AG08395 (cell line): ENCODE results near the gene LIMCH1.
A peak's percentile ranks its signal among the peaks of the same experiment; 100 is the strongest.
"Not testable (repeated sequence)": the region's sequence is repeated elsewhere in the genome, so short reads cannot be mapped to it uniquely, and the experiment has no call there.

Experiments used
- DNase-seq: peaks from one replicate; pipeline ENCODE4 v3.0.0; 2012; ENCODE audit warnings: mixed read lengths, low spot score

LIMCH1 gene

GRCh38 chr4:41645728-41646390 lies 107.9 kb downstream of the LIMCH1 start:
- DNase-seq, result no peak

GRCh38 chr4:41646862-41647261 lies 108.9 kb downstream of the LIMCH1 start:
- DNase-seq, result no peak

- no peak for DNase-seq
These were observed 109.4 kb downstream of the LIMCH1 start for GRCh38 chr4:41647383-41647782.

- DNase-seq, result not testable (repeated sequence)
These were observed 113.2 kb downstream of the LIMCH1 start for GRCh38 chr4:41651150-41651549.

- no peak for DNase-seq
These were observed 115.0 kb downstream of the LIMCH1 start for GRCh38 chr4:41652971-41653370.

GRCh38 chr4:41653523-41653922 lies 115.6 kb downstream of the LIMCH1 start:
- no peak for DNase-seq

GRCh38 chr4:41655177-41655576 lies 117.2 kb downstream of the LIMCH1 start:
- peak; percentile 23 for DNase-seq

- DNase-seq, result no peak
These were observed 118.1 kb downstream of the LIMCH1 start for GRCh38 chr4:41656106-41656505.

- DNase-seq, result no peak
These were observed 118.9 kb downstream of the LIMCH1 start for GRCh38 chr4:41656572-41657520.

GRCh38 chr4:41657561-41657960 lies 119.6 kb downstream of the LIMCH1 start:
- DNase-seq, result no peak

GRCh38 chr4:41658163-41658562 lies 120.2 kb downstream of the LIMCH1 start:
- no peak for DNase-seq

- DNase-seq, result no peak
These were observed 122.4 kb downstream of the LIMCH1 start for GRCh38 chr4:41660352-41660751.

- peak; percentile 69 for DNase-seq
These were observed 123.6 kb downstream of the LIMCH1 start for GRCh38 chr4:41661442-41662076.

GRCh38 chr4:41665636-41666207 lies 127.8 kb downstream of the LIMCH1 start:
- no peak for DNase-seq

GRCh38 chr4:41668024-41668423 lies 130.1 kb downstream of the LIMCH1 start:
- DNase-seq, result no peak

GRCh38 chr4:41670530-41670929 lies 132.6 kb downstream of the LIMCH1 start:
- DNase-seq, result no peak

GRCh38 chr4:41670982-41671381 lies 133.0 kb downstream of the LIMCH1 start:
- DNase-seq, result no peak

- peak; percentile 20 for DNase-seq
These were observed 140.3 kb downstream of the LIMCH1 start for GRCh38 chr4:41678086-41678816.

- DNase-seq, result no peak
These were observed 141.0 kb downstream of the LIMCH1 start for GRCh38 chr4:41678951-41679350.

- DNase-seq, result no peak
These were observed 142.0 kb downstream of the LIMCH1 start for GRCh38 chr4:41679991-41680390.

- DNase-seq, result no peak
These were observed 143.1 kb downstream of the LIMCH1 start for GRCh38 chr4:41681054-41681453.

GRCh38 chr4:41683326-41683725 lies 145.4 kb downstream of the LIMCH1 start:
- no peak for DNase-seq
